SK-N-MC (cell line): Measurements from ENCODE around the gene KCNT2.
"Not testable (repeated sequence)": the region's sequence is repeated elsewhere in the genome, so short reads cannot be mapped to it uniquely, and the experiment has no call there.

ENCODE experiments used
- DNase-seq: peaks from one replicate; pipeline ENCODE4 v3.0.0-alpha.2; 2011; ENCODE audit warnings: low read depth, low spot score
- H3K27ac ChIP-seq: fragments of 200-600 bp; sonication (generic); 2 replicates; pipeline ENCODE4 v1.5.1; 2016; ENCODE audit warnings: mixed run types
- H3K36me3 ChIP-seq: fragments of 200-600 bp; sonication (generic); 2 replicates; pipeline ENCODE4 v1.6.1; 2017; ENCODE audit warnings: antibody characterized with exemption, low read length, mixed read lengths; ENCODE audit not compliant: insufficient read depth
- H3K4me3 ChIP-seq: fragments of 200-600 bp; sonication (generic); 2 replicates; pipeline ENCODE4 v1.5.1; 2016
- H3K9ac ChIP-seq: fragments of 200-600 bp; sonication (generic); 2 replicates; pipeline ENCODE4 v1.8.0; 2017; ENCODE audit warnings: mixed run types, mixed read lengths; ENCODE audit not compliant: insufficient read length
- H3K9me3 ChIP-seq: fragments of 200-600 bp; sonication (generic); 2 replicates; pipeline ENCODE4 v1.6.1; 2017; ENCODE audit warnings: low read depth, mild to moderate bottlenecking, antibody characterized with exemption, low read length, moderate library complexity, mixed read lengths
- EZH2 ChIP-seq: fragments of 200-600 bp; sonication (generic); IDR thresholded peaks from one replicate; pipeline ENCODE4 v1.6.1; 2017; ENCODE audit warnings: antibody characterized with exemption
- FOXP2 ChIP-seq: optimal IDR thresholded peaks from 2 replicates; pipeline ENCODE3; 2011; ENCODE audit warnings: mild to moderate bottlenecking, moderate library complexity; ENCODE audit not compliant: insufficient read depth; ENCODE audit errors: extremely low read length, control extremely low read depth
- POLR2AphosphoS5 ChIP-seq: IDR thresholded peaks from 2 replicates; pipeline ENCODE4 v1.6.1; 2012; ENCODE audit warnings: mild to moderate bottlenecking, low read depth, low read length, borderline replicate concordance

KCNT2 gene

GRCh38 chr1:196517193-196517592 is 91.0 kb downstream of the KCNT2 start:
- no peaks in the 10 kb centered on the region for H3K36me3 ChIP-seq
- H3K9ac ChIP-seq, result no peak overlapping the region

GRCh38 chr1:196516373-196516772 is 91.9 kb downstream of the KCNT2 start:
- Histone ChIP-seq H3K36me3 (no peaks in the 10 kb centered on the region), H3K4me3 (no peak overlapping the region), H3K27ac (no peak overlapping the region), H3K9ac (no peak overlapping the region), H3K9me3 (no peaks in the 10 kb centered on the region)
- DNase-seq, result peak; percentile 6
- TF ChIP-seq POLR2AphosphoS5, result no peak
- TF ChIP-seq FOXP2, result no peak
- no peak for TF ChIP-seq EZH2

More at GRCh38 chr1:196517193-196517592, 91.0 kb downstream of the KCNT2 start:
- Histone ChIP-seq H3K4me3 (no peak overlapping the region), H3K9me3 (no peaks in the 10 kb centered on the region), H3K27ac (no peak overlapping the region)
- DNase-seq, result no peak
- TF ChIP-seq POLR2AphosphoS5, result no peak
- no peak for TF ChIP-seq EZH2
- TF ChIP-seq FOXP2, result no peak

- Histone ChIP-seq H3K9me3 (no peaks in the 10 kb centered on the region), H3K4me3 (no peak overlapping the region), H3K27ac (no peak overlapping the region), H3K9ac (no peak overlapping the region), H3K36me3 (no peaks in the 10 kb centered on the region)
- DNase-seq, result no peak
- TF ChIP-seq POLR2AphosphoS5, result no peak
- no peak for TF ChIP-seq FOXP2
- TF ChIP-seq EZH2, result no peak
These were observed 92.3 kb downstream of the KCNT2 start for GRCh38 chr1:196515904-196516303.

- Histone ChIP-seq H3K9me3 (no peaks in the 10 kb centered on the region), H3K36me3 (no peaks in the 10 kb centered on the region), H3K27ac (no peak overlapping the region), H3K4me3 (no peak overlapping the region), H3K9ac (no peak overlapping the region)
- TF ChIP-seq FOXP2 (no peak), EZH2 (no peak), POLR2AphosphoS5 (no peak)
- no peak for DNase-seq
These were observed 94.4 kb downstream of the KCNT2 start for GRCh38 chr1:196513821-196514220.

- Histone ChIP-seq H3K9me3 (no peaks in the 10 kb centered on the region), H3K27ac (no peak overlapping the region), H3K4me3 (no peak overlapping the region), H3K36me3 (no peaks in the 10 kb centered on the region), H3K9ac (no peak overlapping the region)
- DNase-seq, result no peak
- TF ChIP-seq FOXP2 (no peak), POLR2AphosphoS5 (no peak), EZH2 (no peak)
These were observed 97.8 kb downstream of the KCNT2 start for GRCh38 chr1:196510451-196510850.

GRCh38 chr1:196504224-196504623 is 104.0 kb downstream of the KCNT2 start:
- not testable (repeated sequence) for H3K27ac ChIP-seq, H3K9me3 ChIP-seq, H3K9ac ChIP-seq, DNase-seq, H3K4me3 ChIP-seq, H3K36me3 ChIP-seq

- H3K9me3 ChIP-seq, result no peaks in the 10 kb centered on the region
- no peak for TF ChIP-seq POLR2AphosphoS5
- TF ChIP-seq EZH2, result no peak
- TF ChIP-seq FOXP2, result no peak
- no peak for DNase-seq
- H3K9ac ChIP-seq, result no peak overlapping the region
- no peaks in the 10 kb centered on the region for H3K36me3 ChIP-seq
- H3K27ac ChIP-seq, result no peak overlapping the region
- H3K4me3 ChIP-seq, result no peak overlapping the region
These were observed 105.8 kb downstream of the KCNT2 start for GRCh38 chr1:196502437-196502836.

- DNase-seq, result no peak
These were observed 106.3 kb downstream of the KCNT2 start for GRCh38 chr1:196501760-196502428.

GRCh38 chr1:196497817-196498216 is 110.4 kb downstream of the KCNT2 start:
- no peaks in the 10 kb centered on the region for H3K9me3 ChIP-seq
- no peak overlapping the region for H3K9ac ChIP-seq
- H3K36me3 ChIP-seq, result no peaks in the 10 kb centered on the region
- TF ChIP-seq FOXP2 (no peak), POLR2AphosphoS5 (no peak), EZH2 (no peak)
- no peak overlapping the region for H3K27ac ChIP-seq
- no peak for DNase-seq
- H3K4me3 ChIP-seq, result no peak overlapping the region

More at GRCh38 chr1:196501760-196502428, 106.3 kb downstream of the KCNT2 start:
- H3K9me3 ChIP-seq, result no peaks in the 10 kb centered on the region
- no peaks in the 10 kb centered on the region for H3K36me3 ChIP-seq
- no peak overlapping the region for H3K27ac ChIP-seq
- no peak overlapping the region for H3K4me3 ChIP-seq
- TF ChIP-seq FOXP2 (no peak), POLR2AphosphoS5 (no peak), EZH2 (no peak)
- no peak overlapping the region for H3K9ac ChIP-seq

GRCh38 chr1:196494766-196495165 is 113.5 kb downstream of the KCNT2 start:
- no peak for DNase-seq
- no peaks in the 10 kb centered on the region for H3K36me3 ChIP-seq
- TF ChIP-seq EZH2 (no peak), FOXP2 (no peak), POLR2AphosphoS5 (no peak)
- no peaks in the 10 kb centered on the region for H3K9me3 ChIP-seq
- H3K9ac ChIP-seq, result no peak overlapping the region
- H3K27ac ChIP-seq, result no peak overlapping the region
- H3K4me3 ChIP-seq, result no peak overlapping the region
